Hematopoietic multipotent progenitor cell treated with erythropoietin and hydrocortisone succinate and interleukin-3 and kit ligand, for 6 days (in vitro differentiated cells): Measurements from ENCODE around the gene NR1I2.

Experiments used
- DNase-seq: peaks from one replicate; pipeline ENCODE4 v3.0.0-alpha.2; 2015

NR1I2 gene

GRCh38 chr3:119779731-119780383 lies 2.0 kb upstream of the NR1I2 start:
- DNase-seq: peak; percentile 44

- no peak for DNase-seq
Observed at GRCh38 chr3:119782460-119782859, 559 bp downstream of the NR1I2 start.

- peak; percentile 16 for DNase-seq
Observed at GRCh38 chr3:119783255-119783654, 1.4 kb downstream of the NR1I2 start.

- DNase-seq: peak; percentile 75
Observed at GRCh38 chr3:119783883-119784282, 2.0 kb downstream of the NR1I2 start.

- no peak for DNase-seq
Observed at GRCh38 chr3:119786409-119786808, 4.5 kb downstream of the NR1I2 start.

GRCh38 chr3:119790369-119790768 lies 8.5 kb downstream of the NR1I2 start:
- no peak for DNase-seq

- no peak for DNase-seq
Observed at GRCh38 chr3:119792270-119792669, 10.4 kb downstream of the NR1I2 start.

- no peak for DNase-seq
Observed at GRCh38 chr3:119794401-119794800, 12.5 kb downstream of the NR1I2 start.

GRCh38 chr3:119794971-119795612 lies 13.2 kb downstream of the NR1I2 start:
- peak; percentile 82 for DNase-seq

GRCh38 chr3:119795849-119796248 lies 13.9 kb downstream of the NR1I2 start:
- no peak for DNase-seq

GRCh38 chr3:119796368-119796767 lies 14.5 kb downstream of the NR1I2 start:
- no peak for DNase-seq

- no peak for DNase-seq
Observed at GRCh38 chr3:119796785-119797184, 14.9 kb downstream of the NR1I2 start.

GRCh38 chr3:119800844-119801243 lies 18.9 kb downstream of the NR1I2 start:
- DNase-seq: no peak

- DNase-seq: no peak
Observed at GRCh38 chr3:119808244-119808643, 26.3 kb downstream of the NR1I2 start.

- no peak for DNase-seq
Observed at GRCh38 chr3:119808843-119809242, 26.9 kb downstream of the NR1I2 start.

GRCh38 chr3:119809249-119810017 lies 27.5 kb downstream of the NR1I2 start:
- DNase-seq: peak; percentile 22

GRCh38 chr3:119810018-119810435 lies 28.1 kb downstream of the NR1I2 start:
- DNase-seq: peak; percentile 72

GRCh38 chr3:119812491-119813058 lies 30.7 kb downstream of the NR1I2 start:
- DNase-seq: no peak

- no peak for DNase-seq
Observed at GRCh38 chr3:119815716-119816115, 33.8 kb downstream of the NR1I2 start.

- no peak for DNase-seq
Observed at GRCh38 chr3:119817071-119817470, 35.2 kb downstream of the NR1I2 start.

GRCh38 chr3:119817583-119818363 lies 35.9 kb downstream of the NR1I2 start:
- DNase-seq: no peak

GRCh38 chr3:119818937-119819336 lies 37.0 kb downstream of the NR1I2 start:
- no peak for DNase-seq

- DNase-seq: no peak
Observed at GRCh38 chr3:119819806-119820205, 37.9 kb downstream of the NR1I2 start.
